HG02678 (cell line): ENCODE results near the gene PANK4.

Experiments
- ATAC-seq: cut with Tn5 transposase; IDR thresholded peaks from one replicate; pipeline ENCODE4 v1.9.1; 2021; ENCODE audit warnings: mild to moderate bottlenecking, moderate library complexity; ENCODE audit not compliant: unreplicated experiment

The PANK4 gene

DNA sequence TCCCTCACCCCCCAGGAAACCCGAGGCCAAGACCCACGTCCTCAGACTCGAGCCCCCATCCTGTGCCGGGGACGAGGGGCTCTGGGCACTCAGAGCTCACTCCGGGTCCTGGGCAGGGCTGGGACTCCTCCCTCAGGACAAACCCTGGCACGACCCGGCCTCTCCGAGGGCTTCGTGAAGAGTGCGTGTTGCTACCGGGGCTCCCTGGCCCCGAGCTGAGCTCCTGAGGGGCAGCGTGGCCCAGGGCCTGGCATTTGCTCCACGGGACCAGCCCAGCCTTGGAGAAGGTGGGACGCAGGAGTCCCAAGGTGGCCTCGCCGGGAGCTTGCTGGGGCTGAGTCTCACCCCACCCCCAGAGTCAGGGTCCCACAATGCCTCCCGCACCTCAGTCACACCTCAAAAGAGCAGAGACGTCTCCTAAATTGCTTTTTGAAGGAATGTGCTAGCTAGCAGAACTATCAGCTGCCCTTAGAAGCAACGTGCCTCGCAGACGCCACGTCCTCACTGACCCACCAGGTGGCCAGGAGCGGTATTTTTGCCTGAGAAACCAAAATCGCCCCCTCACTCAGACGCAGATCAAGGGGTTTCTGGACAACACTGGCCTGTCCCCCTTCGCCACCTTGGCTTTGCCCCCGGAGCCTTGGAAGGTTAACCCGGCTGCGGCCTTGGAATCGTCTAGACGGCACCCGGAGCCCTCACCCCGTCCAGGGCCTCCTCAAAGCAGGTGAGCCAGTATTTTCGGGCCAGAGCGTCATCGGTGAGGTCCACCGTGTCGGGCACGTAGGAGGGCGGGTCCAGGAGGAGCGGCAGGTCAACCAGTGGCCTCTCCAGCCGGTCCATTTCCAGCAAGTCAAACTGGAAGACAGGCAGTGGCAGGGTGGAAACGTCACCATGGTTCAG lies 11.3 kb downstream of the PANK4 start:
- ATAC-seq: no peak

DNA sequence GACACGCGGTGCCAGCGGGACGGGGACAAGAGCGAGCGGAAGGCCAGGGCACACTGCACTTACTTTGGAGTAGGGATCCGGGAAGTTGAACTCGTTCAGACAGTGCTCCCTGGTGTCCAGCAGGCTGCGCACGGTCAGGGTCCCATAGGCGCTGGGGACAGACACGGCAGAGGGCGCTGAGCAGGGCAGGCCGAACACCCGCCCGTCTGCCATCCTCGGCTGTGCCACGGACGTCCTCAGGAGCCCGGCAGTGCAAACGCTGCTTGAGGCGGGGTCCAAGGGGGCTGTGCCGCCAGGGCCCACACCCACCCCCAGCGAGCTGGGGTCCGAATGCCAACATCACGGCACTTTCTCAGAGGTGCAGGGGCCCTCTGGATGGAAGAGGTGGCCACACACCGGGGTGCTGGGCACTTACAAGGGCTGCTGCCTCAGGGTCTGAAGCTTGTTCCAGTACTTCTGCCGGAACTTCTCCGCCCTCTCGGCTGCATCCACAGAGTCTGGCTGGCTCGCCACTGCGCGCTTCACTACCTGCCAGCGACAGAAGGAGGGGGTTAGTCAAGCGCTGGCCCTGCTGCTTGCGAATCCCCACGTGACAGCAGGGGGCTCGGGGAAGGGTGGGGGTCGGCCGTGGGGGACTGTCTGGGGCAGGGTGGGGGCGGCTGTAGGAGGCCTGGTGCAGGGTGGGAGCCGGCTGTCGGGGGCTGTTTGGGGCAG lies 12.3 kb downstream of the PANK4 start:
- no peak for ATAC-seq

GRCh38 chr1:2512862-2513421 lies 13.5 kb downstream of the PANK4 start:
- no peak for ATAC-seq

- no peak for ATAC-seq
Observed at GRCh38 chr1:2510366-2511155, 15.8 kb downstream of the PANK4 start.

GRCh38 chr1:2509589-2509988 lies 16.8 kb downstream of the PANK4 start:
- no peak for ATAC-seq

DNA sequence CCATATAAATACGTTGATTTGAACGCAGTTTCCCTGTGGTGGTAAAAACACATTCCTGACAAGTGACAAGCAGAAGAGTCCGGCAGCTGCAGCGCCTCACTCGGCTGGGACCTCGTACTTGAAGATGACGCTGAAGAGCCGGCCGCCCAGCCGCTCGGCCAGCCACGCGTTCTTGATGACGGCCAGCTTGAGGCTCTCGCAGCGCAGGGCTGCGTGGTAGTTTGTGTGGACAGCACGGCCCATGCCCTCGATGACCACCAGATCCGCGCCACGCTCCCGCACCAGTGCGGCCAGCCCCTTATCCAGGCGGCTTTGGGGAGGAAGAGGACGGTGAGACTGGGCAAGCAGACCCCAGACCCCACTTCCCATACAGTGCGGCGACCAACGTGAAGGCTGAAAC lies 17.6 kb downstream of the PANK4 start:
- ATAC-seq: no peak

- ATAC-seq: no peak
Observed at GRCh38 chr1:2508180-2508579, 18.2 kb downstream of the PANK4 start.

GRCh38 chr1:2507744-2508155 lies 18.6 kb downstream of the PANK4 start:
- no peak for ATAC-seq

DNA sequence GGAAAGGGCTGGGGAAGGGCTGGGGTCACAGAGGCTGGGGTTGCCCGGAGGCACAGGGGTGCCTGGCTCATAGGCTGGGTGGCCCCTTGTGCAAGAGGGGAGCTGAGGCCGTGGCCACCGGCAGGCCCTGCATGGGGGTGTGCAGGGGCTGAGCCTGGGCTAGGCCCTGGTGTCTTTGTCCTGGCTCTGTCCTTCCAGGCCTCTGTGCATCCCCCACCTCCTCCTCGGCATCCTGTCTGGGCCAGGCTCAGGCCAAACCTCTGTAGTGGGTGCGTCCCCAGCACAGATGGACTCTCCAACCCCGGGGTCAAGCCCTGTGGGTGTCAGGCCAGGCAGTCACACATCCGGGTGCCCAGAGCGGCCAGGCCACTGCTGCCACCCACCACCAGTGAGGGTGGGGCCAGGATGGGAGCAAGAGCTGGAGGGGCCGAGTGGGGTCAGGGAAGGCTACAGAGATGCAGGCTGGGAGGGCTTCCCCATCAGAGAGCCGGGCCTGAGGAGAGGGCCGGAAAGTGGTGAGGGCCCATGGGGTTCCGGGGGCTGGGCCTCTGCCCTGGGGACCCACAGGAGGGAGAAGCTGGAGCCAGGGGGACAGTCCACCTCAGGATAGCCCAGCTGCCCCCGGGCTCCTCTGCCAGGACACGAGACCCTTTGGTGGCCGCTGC lies 19.4 kb downstream of the PANK4 start:
- no peak for ATAC-seq

DNA sequence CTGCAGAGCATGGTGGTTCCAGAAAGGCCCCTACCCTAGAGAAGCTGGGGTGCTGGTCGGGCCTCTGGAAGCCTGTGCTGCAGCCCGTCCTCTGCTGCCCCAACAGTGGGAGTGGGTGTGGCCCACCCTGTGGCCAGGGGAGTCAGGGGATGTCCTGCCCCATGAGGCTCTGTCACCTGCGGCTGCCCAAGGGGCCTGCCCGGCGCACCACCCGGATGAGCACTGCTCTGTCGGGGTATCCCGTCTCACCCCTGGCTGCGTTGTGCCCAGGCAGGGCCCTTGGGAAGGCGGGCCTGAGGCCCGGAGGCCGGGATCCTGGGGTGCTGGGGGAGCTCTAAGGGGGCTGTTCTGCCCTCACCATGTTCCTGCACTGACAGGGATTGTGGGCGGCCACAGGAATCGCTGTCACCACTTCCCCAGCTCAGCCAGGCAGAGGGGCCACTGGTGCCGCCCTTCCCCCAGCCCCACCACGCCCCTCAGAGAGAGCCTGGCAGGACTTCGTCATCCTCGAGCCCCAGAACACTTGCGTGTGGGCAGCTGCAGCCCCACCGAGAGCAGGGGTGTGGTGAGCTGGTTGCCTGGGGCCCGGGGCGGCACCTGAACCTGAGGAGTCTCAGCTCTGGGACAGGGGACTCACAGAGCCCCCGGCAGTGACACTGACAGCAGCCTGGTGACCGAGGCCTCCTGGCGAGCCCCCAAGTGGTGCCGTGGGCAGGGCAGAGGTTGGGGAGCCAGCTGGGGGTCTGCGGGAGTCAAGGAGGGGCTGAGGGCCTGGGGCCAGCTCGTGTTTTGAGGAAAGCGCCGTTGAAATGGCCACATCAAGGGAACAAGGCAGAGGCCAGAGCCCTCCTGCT lies 20.2 kb downstream of the PANK4 start:
- no peak for ATAC-seq

DNA sequence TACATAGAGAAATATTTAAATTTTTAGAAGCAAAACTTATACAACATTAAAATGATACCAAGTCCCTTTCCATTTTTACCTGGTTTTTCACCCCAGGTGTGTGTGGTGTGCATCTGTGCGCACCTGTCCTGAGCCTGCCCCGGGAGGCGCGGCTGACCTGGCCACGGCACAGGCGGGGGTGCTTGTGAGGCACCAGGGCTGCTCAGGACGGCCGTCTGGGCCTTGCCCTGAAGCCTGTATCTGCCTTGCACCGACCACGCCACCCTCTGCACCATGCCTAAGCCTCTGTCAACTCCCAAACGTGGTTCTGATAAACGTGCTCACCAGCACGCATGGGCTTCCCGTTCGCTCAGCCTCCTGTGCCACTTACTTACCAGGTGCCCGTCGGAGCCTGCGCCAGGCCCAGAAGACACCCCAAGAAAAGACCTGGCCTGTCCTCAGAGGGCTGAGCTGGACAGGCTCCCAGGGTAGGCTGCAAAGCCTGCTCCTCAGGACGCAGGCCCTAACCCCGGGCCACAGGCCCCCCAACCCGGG lies 20.9 kb downstream of the PANK4 start:
- ATAC-seq: no peak

- ATAC-seq: no peak
Observed at GRCh38 chr1:2504949-2505272, 21.5 kb downstream of the PANK4 start.

DNA sequence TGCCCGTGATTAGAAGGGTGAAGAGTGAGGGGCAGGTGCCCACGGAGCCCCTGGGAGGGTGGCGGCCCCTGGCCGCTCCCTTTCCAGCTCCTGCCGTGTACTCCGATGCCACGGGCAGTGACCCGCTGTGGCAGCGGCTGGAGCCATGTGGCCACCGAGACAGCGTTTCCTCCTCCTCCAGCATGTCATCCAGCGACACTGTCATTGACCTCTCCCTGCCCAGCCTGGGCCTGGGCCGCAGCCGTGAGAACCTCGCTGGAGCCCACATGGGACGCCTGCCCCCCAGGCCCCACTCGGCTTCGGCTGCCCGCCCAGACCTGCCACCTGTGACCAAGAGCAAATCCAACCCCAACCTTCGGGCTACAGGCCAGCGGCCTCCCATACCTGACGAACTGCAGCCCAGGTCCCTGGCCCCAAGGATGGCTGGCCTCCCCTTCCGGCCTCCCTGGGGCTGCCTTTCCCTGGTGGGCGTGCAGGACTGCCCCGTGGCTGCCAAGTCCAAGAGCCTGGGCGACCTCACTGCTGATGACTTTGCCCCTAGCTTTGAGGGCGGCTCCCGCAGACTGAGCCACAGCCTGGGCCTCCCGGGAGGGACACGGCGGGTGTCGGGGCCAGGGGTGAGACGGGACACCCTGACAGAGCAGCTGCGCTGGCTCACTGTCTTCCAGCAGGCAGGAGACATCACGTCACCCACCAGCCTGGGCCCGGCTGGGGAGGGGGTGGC lies 22.0 kb downstream of the PANK4 start:
- ATAC-seq: no peak

DNA sequence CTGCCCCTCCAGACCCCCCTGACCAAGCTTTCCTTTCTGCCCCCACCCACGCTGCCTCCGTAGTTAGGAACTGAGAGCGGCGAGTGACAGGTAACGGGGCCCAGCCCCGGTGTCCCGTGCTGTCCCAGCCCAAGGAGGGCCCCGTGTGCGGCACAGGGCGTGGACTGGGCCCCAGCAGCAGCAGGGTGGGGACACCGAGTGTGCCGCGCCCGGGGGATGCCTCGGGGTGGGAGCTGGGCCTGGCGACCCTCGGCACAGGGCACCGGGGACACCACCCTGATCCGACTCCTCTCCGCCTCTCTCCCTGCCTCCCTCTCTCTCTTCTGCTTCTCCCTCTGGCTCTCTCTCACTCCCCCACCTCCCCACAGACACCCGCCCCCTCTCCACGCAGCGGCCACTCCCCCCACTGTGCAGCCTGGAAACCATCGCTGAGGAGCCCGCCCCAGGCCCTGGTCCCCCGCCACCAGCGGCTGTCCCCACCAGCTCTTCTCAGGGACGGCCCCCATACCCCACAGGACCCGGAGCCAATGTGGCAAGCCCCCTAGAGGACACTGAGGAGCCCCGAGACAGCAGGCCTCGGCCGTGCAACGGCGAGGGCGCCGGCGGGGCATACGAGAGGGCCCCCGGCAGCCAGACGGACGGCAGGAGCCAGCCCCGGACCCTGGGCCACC lies 22.7 kb downstream of the PANK4 start:
- no peak for ATAC-seq

DNA sequence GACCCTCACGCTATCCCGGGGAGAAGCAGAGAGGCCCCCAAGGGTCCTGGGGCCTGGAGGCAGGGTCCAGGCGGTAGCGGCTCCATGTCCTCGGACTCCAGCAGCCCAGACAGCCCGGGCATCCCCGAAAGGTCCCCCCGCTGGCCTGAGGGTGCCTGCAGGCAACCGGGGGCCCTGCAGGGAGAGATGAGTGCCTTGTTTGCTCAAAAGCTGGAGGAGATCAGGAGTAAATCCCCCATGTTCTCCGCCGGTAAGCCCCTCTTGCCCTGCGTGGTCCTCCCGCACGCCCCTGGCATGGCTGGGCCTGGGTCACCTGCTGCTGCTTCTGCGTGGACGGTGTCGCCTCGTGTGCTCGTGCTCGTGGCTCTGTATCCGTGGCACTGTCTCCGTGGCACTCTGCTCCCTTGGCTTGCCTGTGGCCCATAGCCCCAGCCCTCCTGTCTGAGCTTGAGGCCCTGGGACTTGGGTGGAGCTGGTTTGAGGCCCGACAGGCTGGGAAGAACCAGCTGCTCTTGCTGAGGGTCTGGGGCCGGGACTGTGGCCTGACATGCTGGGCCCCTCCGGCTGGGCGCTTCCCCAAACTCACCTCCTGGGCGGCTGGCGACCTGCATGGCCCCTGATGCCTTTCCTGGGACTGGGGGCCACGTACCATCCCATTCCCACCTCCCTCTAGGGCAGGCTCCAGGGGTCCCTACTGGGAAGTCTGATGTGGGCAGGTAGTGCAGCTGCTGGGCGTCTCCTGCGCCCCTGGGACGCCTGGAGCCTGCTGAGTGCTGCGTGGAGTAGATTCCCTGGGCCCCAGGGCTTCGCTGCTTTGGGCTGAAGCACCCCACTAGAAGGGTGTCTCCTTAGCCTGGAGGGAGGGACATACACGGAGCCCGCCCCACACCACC lies 23.5 kb downstream of the PANK4 start:
- ATAC-seq: no peak

- ATAC-seq: no peak
Observed at GRCh38 chr1:2502210-2502609, 24.2 kb downstream of the PANK4 start.

- ATAC-seq: no peak
Observed at GRCh38 chr1:2501820-2502119, 24.6 kb downstream of the PANK4 start.
